GM12891 (cell line): ENCODE results near the gene MAP4K4.

Source experiments
- POLR2A ChIP-seq: IDR thresholded peaks from 2 replicates; pipeline ENCODE4 v1.6.1; 2011; ENCODE audit warnings: low read depth, low read length, control low read depth
- TAF1 ChIP-seq: IDR thresholded peaks from 2 replicates; pipeline ENCODE4 v1.6.1; 2011; ENCODE audit warnings: low read depth, low read length, control low read depth

- no peak for TF ChIP-seq TAF1
- no peak for TF ChIP-seq POLR2A
Observed at GRCh38 chr2:101665312-101665711, 32.2 kb upstream of the MAP4K4 start.
